DND-41 (cell line): ENCODE data around the gene ADISSP.

Source experiments
- ATAC-seq: fragments of 200-7000 bp; cut with Tn5 transposase; 3 replicates; pipeline ENCODE4 v1.9.1; 2021; ENCODE audit warnings: low read depth; ENCODE audit not compliant: insufficient read depth
- DNase-seq: peaks from one replicate; pipeline ENCODE4 v3.0.0-alpha.2; 2020
- H2AFZ ChIP-seq: 2 replicates; pipeline ENCODE4 v1.6.0; 2012; ENCODE audit warnings: low read depth, low read length
- H3K27ac ChIP-seq: 2 replicates; pipeline ENCODE4 v1.5.1; 2012; ENCODE audit warnings: low read length, inconsistent platforms
- H3K27me3 ChIP-seq: fragments of 200-600 bp; sonication (generic); 2 replicates; pipeline ENCODE4 v1.6.0; 2012; ENCODE audit warnings: low read length, mild to moderate bottlenecking, inconsistent platforms; ENCODE audit not compliant: insufficient read depth, poor library complexity
- H3K36me3 ChIP-seq: 2 replicates; pipeline ENCODE4 v1.5.1; 2012; ENCODE audit warnings: low read length, inconsistent platforms; ENCODE audit not compliant: insufficient read depth
- H3K4me1 ChIP-seq: 2 replicates; pipeline ENCODE4 v1.5.1; 2012; ENCODE audit warnings: mild to moderate bottlenecking, low read length; ENCODE audit not compliant: insufficient read depth
- H3K4me2 ChIP-seq: 2 replicates; pipeline ENCODE4 v1.6.0; 2012; ENCODE audit warnings: mild to moderate bottlenecking, moderate library complexity, low read length, inconsistent platforms; ENCODE audit not compliant: insufficient read depth
- H3K4me3 ChIP-seq, 2 experiments: fragments of 200-600 bp in 1 of 2; shearing (Covaris generic) in 1 of 2; 2 replicates each; pipeline ENCODE4 v1.5.1; 2012 to 2016; ENCODE audit warnings: inconsistent platforms in 2 of 2, low read length in 2 of 2, mild to moderate bottlenecking in 2 of 2, low read depth in 1 of 2, moderate library complexity in 1 of 2
- H3K79me2 ChIP-seq: 2 replicates; pipeline ENCODE4 v1.6.0; 2012; ENCODE audit warnings: low read length, inconsistent platforms; ENCODE audit not compliant: insufficient read depth
- H3K9ac ChIP-seq: 2 replicates; pipeline ENCODE4 v1.6.0; 2012; ENCODE audit warnings: low read depth, mild to moderate bottlenecking, inconsistent platforms, low read length, moderate library complexity
- H3K9me3 ChIP-seq: 2 replicates; pipeline ENCODE4 v1.5.1; 2012; ENCODE audit warnings: low read length, moderate library complexity, mild to moderate bottlenecking, inconsistent platforms; ENCODE audit not compliant: insufficient read depth, severe bottlenecking
- H4K20me1 ChIP-seq: 2 replicates; pipeline ENCODE4 v1.6.0; 2012; ENCODE audit warnings: low read length; ENCODE audit not compliant: insufficient read depth
- EZH2 ChIP-seq: IDR thresholded peaks from 3 replicates; pipeline ENCODE4 v1.6.1; 2012; ENCODE audit warnings: borderline replicate concordance, low read depth, mild to moderate bottlenecking, moderate library complexity, low read length, inconsistent platforms; ENCODE audit not compliant: severe bottlenecking
- TF ChIP-seq, protein P1 (sequence below): IDR thresholded peaks from 2 replicates; pipeline ENCODE4 v1.5.1; 2012; ENCODE audit warnings: borderline replicate concordance, low read length, moderate library complexity, mild to moderate bottlenecking; ENCODE audit not compliant: poor library complexity, severe bottlenecking; ENCODE audit errors: extremely low read depth

The ADISSP gene

DNA sequence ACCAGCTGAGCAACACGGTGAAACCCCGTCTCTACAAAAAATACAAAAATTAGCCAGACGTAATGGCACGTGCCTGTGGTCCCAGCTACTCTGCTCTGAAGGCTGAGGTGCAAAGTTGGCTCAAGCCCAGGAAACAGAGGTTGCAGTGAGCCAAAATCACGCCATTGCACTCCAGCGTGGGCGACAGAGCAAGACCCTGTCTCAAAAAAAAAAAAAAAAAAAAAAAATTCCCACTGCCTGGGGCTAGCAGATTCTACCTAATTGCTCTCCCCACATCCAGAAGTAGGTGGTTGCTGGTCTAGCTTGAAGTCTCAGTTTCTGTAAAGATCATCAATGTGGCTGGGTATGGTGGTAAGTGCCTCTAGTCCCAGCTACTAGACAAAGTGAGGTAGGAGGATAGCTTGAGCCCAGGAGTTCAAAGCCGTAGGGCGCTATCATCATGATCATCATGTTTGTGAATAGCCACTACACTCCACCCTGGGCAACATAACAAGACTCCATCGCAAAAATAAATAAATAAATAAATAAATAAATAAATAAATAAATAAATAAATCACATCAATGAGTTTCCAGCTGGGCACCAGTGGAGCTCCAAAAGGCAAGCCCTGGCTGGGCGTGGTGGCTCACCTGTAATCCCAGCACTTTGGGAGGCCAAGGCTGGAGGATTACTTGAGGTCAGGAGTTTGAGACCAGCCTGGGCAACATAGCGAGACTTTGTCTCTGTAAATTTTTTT lies 46.5 kb upstream of the ADISSP start:
- H3K36me3 ChIP-seq: no peaks in the 10 kb centered on the region
- no peaks in the 10 kb centered on the region for H3K79me2 ChIP-seq
- H3K4me3 ChIP-seq: no peak overlapping the region
- no peak overlapping the region for H3K4me2 ChIP-seq
- no peaks in the 10 kb centered on the region for H4K20me1 ChIP-seq
- H3K9me3 ChIP-seq: no peaks in the 10 kb centered on the region
- peaks cover 54% of the 10 kb centered on the region for H3K4me1 ChIP-seq
- ATAC-seq: no peak
- DNase-seq: no peak
- no peaks in the 10 kb centered on the region for H3K27me3 ChIP-seq
- no peak for TF ChIP-seq EZH2
- H2AFZ ChIP-seq: no peak overlapping the region
- no peak overlapping the region for H3K9ac ChIP-seq
- H3K27ac ChIP-seq: no peak overlapping the region

DNA sequence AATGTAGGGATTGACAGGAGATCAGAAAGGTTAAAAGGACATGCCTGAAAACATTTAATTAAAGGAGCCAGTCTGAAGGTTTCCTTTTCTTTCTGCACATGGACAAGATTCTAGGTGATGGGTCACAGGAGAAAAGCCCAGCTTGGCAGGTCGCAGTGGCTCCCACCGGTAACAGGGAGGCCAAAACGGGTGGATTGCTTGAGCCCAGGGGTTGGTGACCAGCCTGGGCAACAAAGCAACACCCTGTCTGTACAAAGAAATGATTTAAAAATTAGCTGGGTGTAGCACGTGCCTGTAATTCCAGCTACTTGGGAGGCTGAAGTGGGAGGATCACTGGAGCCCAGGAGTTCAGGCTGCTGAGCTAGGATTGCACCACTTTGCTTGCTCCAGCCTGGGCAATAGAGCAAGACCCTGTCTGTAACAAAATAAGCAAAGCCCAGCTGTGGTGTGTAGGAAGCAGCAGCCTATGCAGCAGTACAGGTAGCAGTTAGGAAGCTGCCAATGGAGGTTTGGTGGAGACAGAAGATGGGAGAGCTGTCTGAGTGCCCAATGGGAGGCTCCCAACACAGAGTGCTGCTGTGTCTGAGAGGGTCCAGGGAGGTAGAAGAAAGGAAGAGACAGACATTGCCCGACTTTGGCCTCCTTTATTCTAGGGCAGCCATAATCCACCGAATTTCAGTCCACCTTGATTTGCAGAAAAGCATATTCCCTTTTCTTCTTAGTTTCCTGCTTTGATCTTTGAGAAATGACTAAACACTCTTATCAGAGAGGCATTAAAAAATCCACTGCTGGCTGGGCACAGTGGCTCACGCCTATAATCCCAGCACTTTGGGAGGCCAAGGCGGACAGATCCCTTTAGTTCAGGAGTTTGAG lies 45.7 kb upstream of the ADISSP start:
- Histone ChIP-seq H3K4me1 (peaks cover 46% of the 10 kb centered on the region), H2AFZ (no peak overlapping the region), H3K27me3 (no peaks in the 10 kb centered on the region), H3K9ac (no peak overlapping the region), H3K36me3 (no peaks in the 10 kb centered on the region), H3K79me2 (no peaks in the 10 kb centered on the region), H3K27ac (peak overlapping the region; percentile 23; the same call in 1 of the 2 replicates), H4K20me1 (no peaks in the 10 kb centered on the region), H3K4me2 (no peak overlapping the region), H3K9me3 (no peaks in the 10 kb centered on the region), H3K4me3 (no peak overlapping the region)
- ATAC-seq (no peak), DNase-seq (no peak)
- TF ChIP-seq EZH2: no peak
- TF ChIP-seq, protein P1, sequence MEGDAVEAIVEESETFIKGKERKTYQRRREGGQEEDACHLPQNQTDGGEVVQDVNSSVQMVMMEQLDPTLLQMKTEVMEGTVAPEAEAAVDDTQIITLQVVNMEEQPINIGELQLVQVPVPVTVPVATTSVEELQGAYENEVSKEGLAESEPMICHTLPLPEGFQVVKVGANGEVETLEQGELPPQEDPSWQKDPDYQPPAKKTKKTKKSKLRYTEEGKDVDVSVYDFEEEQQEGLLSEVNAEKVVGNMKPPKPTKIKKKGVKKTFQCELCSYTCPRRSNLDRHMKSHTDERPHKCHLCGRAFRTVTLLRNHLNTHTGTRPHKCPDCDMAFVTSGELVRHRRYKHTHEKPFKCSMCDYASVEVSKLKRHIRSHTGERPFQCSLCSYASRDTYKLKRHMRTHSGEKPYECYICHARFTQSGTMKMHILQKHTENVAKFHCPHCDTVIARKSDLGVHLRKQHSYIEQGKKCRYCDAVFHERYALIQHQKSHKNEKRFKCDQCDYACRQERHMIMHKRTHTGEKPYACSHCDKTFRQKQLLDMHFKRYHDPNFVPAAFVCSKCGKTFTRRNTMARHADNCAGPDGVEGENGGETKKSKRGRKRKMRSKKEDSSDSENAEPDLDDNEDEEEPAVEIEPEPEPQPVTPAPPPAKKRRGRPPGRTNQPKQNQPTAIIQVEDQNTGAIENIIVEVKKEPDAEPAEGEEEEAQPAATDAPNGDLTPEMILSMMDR: no peak

DNA sequence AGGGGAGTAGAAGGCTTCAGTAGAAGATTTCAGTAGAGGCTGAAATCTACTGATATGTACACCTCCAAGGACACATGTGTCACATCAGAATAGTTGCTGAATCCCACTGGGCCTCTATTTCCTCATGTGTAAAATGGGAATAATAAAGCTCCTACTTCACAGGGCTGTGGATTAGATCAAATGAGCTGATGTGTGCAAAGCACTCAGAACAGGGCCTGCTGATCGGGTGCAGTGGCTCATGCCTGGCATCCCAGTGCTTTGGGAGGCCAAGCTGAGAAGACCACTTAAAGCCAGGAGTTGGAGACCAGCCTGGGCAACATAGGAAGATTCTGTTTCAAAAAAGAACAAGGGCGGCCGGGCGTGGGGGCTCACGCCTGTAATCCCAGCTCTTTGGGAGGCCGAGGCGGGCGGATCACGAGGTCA lies 44.7 kb upstream of the ADISSP start:
- H2AFZ ChIP-seq: peak overlapping the region; percentile 73
- ATAC-seq (no peak), DNase-seq (no peak)
- H3K79me2 ChIP-seq: no peaks in the 10 kb centered on the region
- no peaks in the 10 kb centered on the region for H3K9me3 ChIP-seq
- H3K4me2 ChIP-seq: peak overlapping the region; percentile 67
- H3K27ac ChIP-seq: peak overlapping the region; percentile 91
- no peaks in the 10 kb centered on the region for H3K36me3 ChIP-seq
- TF ChIP-seq, protein P1: no peak
- no peak for TF ChIP-seq EZH2
- H3K4me3 ChIP-seq: peak overlapping the region in 1 of 2 experiments; percentile 54; a peak in 2 of 4 replicates
- peaks cover 44% of the 10 kb centered on the region for H3K4me1 ChIP-seq
- H4K20me1 ChIP-seq: no peaks in the 10 kb centered on the region
- H3K9ac ChIP-seq: peak overlapping the region; percentile 59
- no peaks in the 10 kb centered on the region for H3K27me3 ChIP-seq
